KMS-11 (cell line): ENCODE data around the gene FIGNL1.

Experiments used
- H2AFZ ChIP-seq: fragments of 200-600 bp; sonication (generic); 2 replicates; pipeline ENCODE4 v1.6.1; 2016; ENCODE audit warnings: antibody characterized with exemption, mixed run types, low read depth
- H3K27ac ChIP-seq: fragments of 200-600 bp; sonication (generic); 2 replicates; pipeline ENCODE4 v1.6.1; 2016; ENCODE audit warnings: mild to moderate bottlenecking, mixed run types
- H3K27me3 ChIP-seq: fragments of 200-600 bp; sonication (generic); 2 replicates; pipeline ENCODE4 v1.6.1; 2017; ENCODE audit warnings: mild to moderate bottlenecking, low read depth, mixed run types, moderate library complexity; ENCODE audit not compliant: insufficient read depth
- H3K36me3 ChIP-seq: fragments of 200-600 bp; sonication (generic); 2 replicates; pipeline ENCODE4 v1.6.1; 2017; ENCODE audit warnings: mild to moderate bottlenecking, mixed run types; ENCODE audit not compliant: insufficient read depth
- H3K4me1 ChIP-seq: fragments of 200-600 bp; sonication (generic); 2 replicates; pipeline ENCODE4 v1.6.1; 2016; ENCODE audit warnings: mild to moderate bottlenecking, low read depth, mixed run types; ENCODE audit not compliant: poor library complexity, severe bottlenecking
- H3K4me2 ChIP-seq: fragments of 200-600 bp; sonication (generic); 2 replicates; pipeline ENCODE4 v1.7.0; 2016; ENCODE audit warnings: mild to moderate bottlenecking, mixed run types
- H3K4me3 ChIP-seq: fragments of 200-600 bp; sonication (generic); IDR thresholded peaks from 2 replicates; pipeline ENCODE4 v1.6.1; 2017; ENCODE audit warnings: low read depth, low read length, mixed read lengths; ENCODE audit not compliant: insufficient read depth
- H3K79me2 ChIP-seq: fragments of 200-600 bp; sonication (generic); 2 replicates; pipeline ENCODE4 v1.6.1; 2016; ENCODE audit warnings: low read depth, mixed run types; ENCODE audit not compliant: insufficient read depth
- H3K9ac ChIP-seq: fragments of 200-600 bp; sonication (generic); 2 replicates; pipeline ENCODE4 v1.6.1; 2016; ENCODE audit warnings: mild to moderate bottlenecking, mixed run types
- H4K20me1 ChIP-seq: fragments of 200-600 bp; sonication (generic); 2 replicates; pipeline ENCODE4 v1.6.1; 2016; ENCODE audit warnings: mild to moderate bottlenecking, mixed run types; ENCODE audit not compliant: insufficient read depth
- TF ChIP-seq, protein P1 (sequence below): fragments of 200-600 bp; sonication (generic); conservative IDR thresholded peaks from 2 replicates; pipeline ENCODE4 v1.6.1; 2017; ENCODE audit warnings: low read depth, mild to moderate bottlenecking, antibody characterized with exemption, low read length, moderate library complexity, mixed read lengths

FIGNL1 gene

DNA sequence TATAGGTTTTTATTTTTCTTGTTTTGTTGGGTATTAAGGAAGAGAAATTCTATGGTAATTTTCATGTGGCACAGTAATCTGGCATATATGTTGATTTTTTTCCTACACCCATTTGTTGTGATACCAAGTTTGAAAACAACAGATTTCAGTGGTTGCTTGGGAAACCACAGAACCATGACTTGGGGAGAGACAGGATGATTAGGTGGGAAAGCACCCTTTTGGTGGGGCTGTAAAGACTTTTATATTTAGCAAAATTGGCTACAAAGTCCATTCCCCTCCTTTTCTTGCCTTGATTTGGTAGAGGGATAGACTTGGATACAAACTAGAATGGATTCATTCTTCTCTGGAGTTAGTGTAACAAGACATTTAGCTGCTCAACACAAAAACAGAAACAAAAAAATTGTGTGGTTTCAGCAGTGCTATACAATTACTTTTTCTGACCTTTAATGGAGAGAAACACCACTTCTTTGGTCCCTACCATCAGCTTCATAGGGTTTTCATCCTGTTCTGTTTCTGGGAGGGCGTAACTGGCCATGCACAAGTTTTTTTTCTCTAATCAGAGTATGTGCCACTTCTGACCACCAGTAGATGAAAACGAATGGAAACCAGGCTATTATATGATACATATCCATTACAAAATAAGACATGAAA, 52.7 kb downstream of the FIGNL1 start:
- Histone ChIP-seq H3K4me1 (peaks cover 68% of the 10 kb centered on the region), H3K4me3 (no peak overlapping the region), H4K20me1 (no peaks in the 10 kb centered on the region), H2AFZ (no peak overlapping the region), H3K27me3 (no peaks in the 10 kb centered on the region), H3K27ac (peak overlapping the region; percentile 96), H3K36me3 (no peaks in the 10 kb centered on the region; the same call in 1 of the 2 replicates), H3K79me2 (peaks cover 10% of the 10 kb centered on the region; the same call in 1 of the 2 replicates), H3K9ac (peak overlapping the region; percentile 48; the same call in 1 of the 2 replicates), H3K4me2 (peak overlapping the region; percentile 66)
- TF ChIP-seq, protein P1, sequence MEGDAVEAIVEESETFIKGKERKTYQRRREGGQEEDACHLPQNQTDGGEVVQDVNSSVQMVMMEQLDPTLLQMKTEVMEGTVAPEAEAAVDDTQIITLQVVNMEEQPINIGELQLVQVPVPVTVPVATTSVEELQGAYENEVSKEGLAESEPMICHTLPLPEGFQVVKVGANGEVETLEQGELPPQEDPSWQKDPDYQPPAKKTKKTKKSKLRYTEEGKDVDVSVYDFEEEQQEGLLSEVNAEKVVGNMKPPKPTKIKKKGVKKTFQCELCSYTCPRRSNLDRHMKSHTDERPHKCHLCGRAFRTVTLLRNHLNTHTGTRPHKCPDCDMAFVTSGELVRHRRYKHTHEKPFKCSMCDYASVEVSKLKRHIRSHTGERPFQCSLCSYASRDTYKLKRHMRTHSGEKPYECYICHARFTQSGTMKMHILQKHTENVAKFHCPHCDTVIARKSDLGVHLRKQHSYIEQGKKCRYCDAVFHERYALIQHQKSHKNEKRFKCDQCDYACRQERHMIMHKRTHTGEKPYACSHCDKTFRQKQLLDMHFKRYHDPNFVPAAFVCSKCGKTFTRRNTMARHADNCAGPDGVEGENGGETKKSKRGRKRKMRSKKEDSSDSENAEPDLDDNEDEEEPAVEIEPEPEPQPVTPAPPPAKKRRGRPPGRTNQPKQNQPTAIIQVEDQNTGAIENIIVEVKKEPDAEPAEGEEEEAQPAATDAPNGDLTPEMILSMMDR, result no peak

- Histone ChIP-seq H3K36me3 (no peaks in the 10 kb centered on the region; the same call in 1 of the 2 replicates), H3K4me2 (peak overlapping the region; percentile 66), H3K27ac (peak overlapping the region; percentile 96), H3K27me3 (no peaks in the 10 kb centered on the region), H3K79me2 (peaks cover 10% of the 10 kb centered on the region; the same call in 1 of the 2 replicates), H4K20me1 (no peaks in the 10 kb centered on the region), H3K4me3 (no peak overlapping the region), H3K4me1 (peaks cover 74% of the 10 kb centered on the region), H3K9ac (peak overlapping the region; percentile 48), H2AFZ (no peak overlapping the region)
- TF ChIP-seq, protein P1, result no peak
Measured at GRCh38 chr7:50396856-50397255, 53.3 kb downstream of the FIGNL1 start.

DNA sequence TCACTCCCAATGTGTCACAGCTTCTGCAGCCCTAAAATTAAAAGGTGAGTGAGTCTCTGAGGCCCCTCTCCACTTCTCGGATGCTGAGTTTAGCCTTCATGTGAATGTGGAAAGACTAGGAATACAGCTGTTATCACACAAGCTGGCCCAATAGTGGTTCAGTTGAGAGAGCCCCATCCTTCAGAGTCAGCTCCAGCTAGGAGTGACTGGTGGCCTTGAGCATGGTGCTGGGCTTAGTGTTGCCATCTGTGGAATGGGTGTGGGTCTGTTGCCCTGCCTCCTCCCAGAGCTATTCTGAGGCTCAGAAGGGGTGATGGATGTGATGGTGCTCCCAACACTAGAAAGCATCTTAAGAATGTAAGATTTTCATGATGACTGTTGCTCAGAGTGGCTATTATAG, 55.8 kb downstream of the FIGNL1 start:
- Histone ChIP-seq H3K27me3 (no peaks in the 10 kb centered on the region), H2AFZ (no peak overlapping the region), H3K9ac (no peak overlapping the region), H3K79me2 (peaks cover 10% of the 10 kb centered on the region; the same call in 1 of the 2 replicates), H3K4me3 (no peak overlapping the region), H3K36me3 (no peaks in the 10 kb centered on the region; the same call in 1 of the 2 replicates), H3K4me2 (peak overlapping the region; percentile 61; the same call in 1 of the 2 replicates), H3K27ac (peak overlapping the region; percentile 57; the same call in 1 of the 2 replicates), H4K20me1 (no peaks in the 10 kb centered on the region), H3K4me1 (peaks cover 82% of the 10 kb centered on the region)
- TF ChIP-seq, protein P1, result no peak
